MCF 10A (cell line): ENCODE results near the gene SERTAD1. TPM values are rescaled to one million over a fixed set of nuclear protein-coding genes. Genes with fewer than 3 reads are reported as not detected.
"Not testable (repeated sequence)": the region's sequence is repeated elsewhere in the genome, so short reads cannot be mapped to it uniquely, and the experiment has no call there.

Experiments
- BruUV-seq: library from RNA; stranded (reverse); fragments of 400-500 nt; replicated peaks from 2 replicates; lab custom pipeline; 2021; lab: Mats Ljungman, UMichigan
- CTCF ChIA-PET: fragments of 300-600 bp; sonication (Branson Sonifier 250); formaldehyde crosslinking; extraction: SDS; loops from one replicate; lab custom pipeline; 2021; ENCODE audit warnings: antibody characterized with exemption, inconsistent platforms; lab: Yijun Ruan, JAX
- POLR2A ChIA-PET: fragments of 300-600, 350-650 bp; sonication (Branson Sonifier 250); formaldehyde crosslinking; extraction: SDS; loops from one replicate; lab custom pipeline; 2020; ENCODE audit warnings: antibody characterized with exemption, inconsistent platforms; lab: Yijun Ruan, JAX
- DNase-seq: peaks from one replicate; pipeline ENCODE4 v3.0.0-alpha.2; 2018; ENCODE audit not compliant: unreplicated experiment
- H3K27ac Mint-ChIP-seq: one replicate; pipeline ENCODE4 v1.8.0; 2022; ENCODE audit warnings: mild to moderate bottlenecking, low read depth, mixed read lengths; ENCODE audit not compliant: unreplicated experiment
- H3K27me3 Mint-ChIP-seq: one replicate; pipeline ENCODE4 v1.8.0; 2022; ENCODE audit warnings: mixed read lengths; ENCODE audit not compliant: insufficient read depth, unreplicated experiment
- H3K36me3 Mint-ChIP-seq: one replicate; pipeline ENCODE4 v1.8.0; 2022; ENCODE audit warnings: mild to moderate bottlenecking, moderate library complexity, mixed read lengths; ENCODE audit not compliant: insufficient read depth, unreplicated experiment
- H3K4me1 Mint-ChIP-seq: one replicate; pipeline ENCODE4 v1.8.0; 2022; ENCODE audit warnings: mixed read lengths; ENCODE audit not compliant: insufficient read depth, unreplicated experiment
- H3K4me3 Mint-ChIP-seq: one replicate; pipeline ENCODE4 v1.8.0; 2022; ENCODE audit warnings: mild to moderate bottlenecking, moderate library complexity, mixed read lengths; ENCODE audit not compliant: unreplicated experiment
- H3K9me3 Mint-ChIP-seq: one replicate; pipeline ENCODE4 v1.8.0; 2022; ENCODE audit warnings: mixed read lengths; ENCODE audit not compliant: unreplicated experiment
- CTCF ChIP-seq: fragments of 200-600 bp; IDR thresholded peaks from one replicate; pipeline ENCODE4 v1.8.0; 2022; ENCODE audit warnings: antibody characterized with exemption, mild to moderate bottlenecking; ENCODE audit not compliant: unreplicated experiment
- intact Hi-C: fragments of 100-400 bp; cut with micrococcal nuclease; formaldehyde crosslinking; loops from 2 replicates; pipeline ENCODE4 v1.14.1; 2022
- total RNA-seq: library from RNA; stranded (reverse); gene quantifications from 2 replicates; pipeline ENCODE4 v1.2.3, GENCODE V29; 2022

SERTAD1 gene
- total RNA-seq, 1 experiment from 2014 or later: 17.9 TPM

- peak overlapping the region; percentile 71 for H3K27ac Mint-ChIP-seq
- TF ChIP-seq CTCF: no peak
Observed at GRCh38 chr19:40411958-40412499, 13.8 kb downstream of the SERTAD1 start.

GRCh38 chr19:40411125-40411842 lies 14.5 kb downstream of the SERTAD1 start:
- Mint-ChIP-seq H3K27ac (peak overlapping the region; percentile 71), H3K9me3 (no peaks in the 10 kb centered on the region), H3K36me3 (no peaks in the 10 kb centered on the region), H3K27me3 (no peaks in the 10 kb centered on the region), H3K4me3 (no peak overlapping the region), H3K4me1 (peaks cover 17% of the 10 kb centered on the region)
- peak; percentile 27 for DNase-seq
- CTCF ChIA-PET: interaction anchor here (0.6 to 1.4 kb wide), 5 partner anchors 9 to 224 kb away, joined by 3 to 6 read pairs (median 4); partner anchors contain the start of gene SERTAD1
- BruUV-seq: no TSS peak
- no peak for TF ChIP-seq CTCF
- intact Hi-C loops: no loop called here
- POLR2A ChIA-PET: interaction anchor here (0.8 to 2.3 kb wide), 3 partner anchors 10 to 22 kb away, joined by 3 to 9 read pairs (median 3); no protein-coding TSS in a partner anchor

More at GRCh38 chr19:40411958-40412499, 13.8 kb downstream of the SERTAD1 start:
- Mint-ChIP-seq H3K9me3 (no peaks in the 10 kb centered on the region), H3K4me1 (peaks cover 21% of the 10 kb centered on the region), H3K36me3 (no peaks in the 10 kb centered on the region), H3K27me3 (no peaks in the 10 kb centered on the region), H3K4me3 (no peak overlapping the region)
- no peak for DNase-seq
- intact Hi-C loops: no loop called here
- BruUV-seq: no TSS peak
- CTCF ChIA-PET: interaction anchor here (1.2 to 1.4 kb wide), 3 partner anchors 8 to 223 kb away, joined by 3 to 4 read pairs (median 3); no protein-coding TSS in a partner anchor
- POLR2A ChIA-PET: interaction anchor here (1.1 to 2.3 kb wide), 2 partner anchors 9 to 12 kb away, joined by 3 to 9 read pairs; no protein-coding TSS in a partner anchor

GRCh38 chr19:40410030-40410389 lies 15.8 kb downstream of the SERTAD1 start:
- peaks cover 15% of the 10 kb centered on the region for H3K4me1 Mint-ChIP-seq
- TF ChIP-seq CTCF: no peak
- no peak for DNase-seq
- H3K4me3 Mint-ChIP-seq: no peak overlapping the region
- POLR2A ChIA-PET: interaction anchor here (1.2 to 1.5 kb wide), 2 partner anchors 11 to 33 kb away, joined by 3 to 4 read pairs; no protein-coding TSS in a partner anchor
- intact Hi-C loops: no loop called here
- no peaks in the 10 kb centered on the region for H3K9me3 Mint-ChIP-seq
- no peak overlapping the region for H3K27ac Mint-ChIP-seq
- BruUV-seq: no TSS peak
- CTCF ChIA-PET: interaction anchor here (0.6 to 2.4 kb wide), 2 partner anchors 11 to 119 kb away, joined by 3 to 13 read pairs; no protein-coding TSS in a partner anchor
- H3K27me3 Mint-ChIP-seq: no peaks in the 10 kb centered on the region
- no peaks in the 10 kb centered on the region for H3K36me3 Mint-ChIP-seq

GRCh38 chr19:40408598-40408925 lies 17.2 kb downstream of the SERTAD1 start:
- DNase-seq, H3K27me3 Mint-ChIP-seq, H3K27ac Mint-ChIP-seq, H3K9me3 Mint-ChIP-seq, H3K4me3 Mint-ChIP-seq, intact Hi-C loops, BruUV-seq, H3K36me3 Mint-ChIP-seq: not testable (repeated sequence)
- ChIA-PET CTCF (interaction anchor here (0.6 to 2.4 kb wide), 5 partner anchors 10 to 345 kb away, joined by 3 to 13 read pairs (median 3); no protein-coding TSS in a partner anchor), POLR2A (interaction anchor here (1.2 kb wide), 1 partner anchor 35 kb away, joined by 3 read pairs; no protein-coding TSS in a partner anchor)
- H3K4me1 Mint-ChIP-seq: peaks cover 11% of the 10 kb centered on the region
